ENCODE results near the gene LRCH4. TPM values are rescaled to one million over a fixed set of nuclear protein-coding genes. Genes with fewer than 3 reads are reported as not detected.
A peak's percentile ranks its signal among the peaks of the same experiment; 100 is the strongest.

Gene LRCH4
- total and polyA plus RNA-seq, 9 of the 15 experiments (the other 6 are each of a cell fraction or from before 2014, with no cell fraction given), result 0.06 to 63.3 (median 15.0) TPM

DNA sequence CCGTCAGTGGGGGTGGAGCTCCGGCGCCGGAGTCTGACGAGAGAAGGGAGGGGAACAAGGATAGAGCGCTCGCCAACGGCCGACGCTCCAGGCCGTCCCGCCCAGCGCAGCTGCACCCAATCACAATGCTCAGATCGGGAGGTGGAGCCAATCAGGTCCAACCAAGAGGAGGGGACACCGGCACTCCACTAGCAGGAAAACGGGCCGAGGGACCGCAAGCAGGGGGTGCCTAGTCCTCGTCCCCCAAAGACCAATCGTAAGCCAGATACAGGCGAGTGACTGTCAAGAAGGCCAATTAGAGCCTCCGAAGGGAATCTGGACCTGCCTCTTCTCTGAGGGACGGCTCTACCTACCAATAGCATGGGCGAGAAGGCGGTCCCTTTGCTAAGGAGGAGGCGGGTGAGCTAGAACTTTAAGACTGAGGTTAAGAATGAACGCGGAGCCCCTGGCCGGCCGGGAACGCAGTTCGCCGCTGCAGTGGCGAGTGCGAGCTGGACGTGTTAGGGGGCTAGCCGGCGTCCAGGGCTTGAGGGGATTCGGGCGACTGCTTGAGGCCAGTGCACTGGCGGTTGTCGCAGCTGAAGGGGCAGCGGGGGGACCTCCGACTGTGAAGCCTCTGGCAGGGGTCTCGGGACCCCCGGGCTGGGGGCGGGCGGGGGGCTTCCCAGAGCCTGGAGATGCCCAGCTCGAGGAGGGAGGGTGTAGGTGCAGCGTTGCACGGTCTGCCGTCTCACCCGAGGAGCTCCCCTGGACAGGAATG is 517 bp upstream of the LRCH4 start, which contains the start of gene FBXO24:
Gene FBXO24 (plus strand): TSS at position 63 of the 760 bp plus-strand sequence. CDS start 298 bp downstream, at position 361.
- Histone ChIP-seq H4K20me1 (replicated peaks; ENCODE audit: control insufficient read depth, insufficient read depth, low read length) (peaks cover 24% of the 10 kb centered on the region), H3K36me3 (ENCODE audit: control insufficient read depth, insufficient read depth, low read length) (peaks cover 28% of the 10 kb centered on the region), H3K79me2 (ENCODE audit: control insufficient read depth, insufficient read depth, low read length) (peaks cover 31% of the 10 kb centered on the region), H3K4me2 (ENCODE audit: insufficient read depth, low read length) (peak within 1 kb of the TSS; percentile 100), H3K27me3 (ENCODE audit: control insufficient read depth in 2 of 2, insufficient read depth in 2 of 2, low read length in 2 of 2) (no peaks in the 10 kb centered on the region), H3K9ac (ENCODE audit: insufficient read depth in 1 of 2, low read depth in 2 of 2, low read length in 2 of 2) (peak within 1 kb of the TSS; percentile 90 to 97), H3K4me3 (peak within 1 kb of the TSS; percentile 75), H3K9me1 (ENCODE audit: control insufficient read depth, insufficient read depth, low read length) (peaks cover 12% of the 10 kb centered on the region), H2AFZ (ENCODE audit: low read depth, low read length) (peak within 1 kb of the TSS; percentile 86), H3K4me1 (replicated peaks in 1 of 2; ENCODE audit: control insufficient read depth in 2 of 2, insufficient read depth in 2 of 2, low read length in 2 of 2) (peaks cover 26 to 66% of the 10 kb centered on the region in 2 experiments), H3K27ac (ENCODE audit: extremely low read depth, low read depth, low read length) (peak within 1 kb of the TSS; percentile 88), H3K9me3 (replicated peaks; ENCODE audit: control insufficient read depth, insufficient read depth, low read depth, low read length) (no peaks in the 10 kb centered on the region)
- WGBS (ENCODE audit: insufficient coverage, low coverage, missing lambda C conversion rate), result under 1% methylated on average over 53 of the region's 53 CpGs
- POLR2A ChIA-PET, result interaction anchor here (0.6 to 3.5 kb wide), 33 partner anchors 8 to 266 kb away, joined by 3 to 27 read pairs (median 5); partner anchors contain the start of genes AGFG2, GNB2, MEPCE and MOSPD3
- TSS peak; percentile 79 for BruUV-seq (replicated peaks)
- FAIRE-seq (peak; percentile 100), ATAC-seq (peak; percentile 94), DNase-seq (ENCODE audit: extremely low read depth in 1 of 4, low spot score in 3 of 4) (peak; percentile 99 to 100 (median 100))
- intact Hi-C loops (cut with micrococcal nuclease), result no loop called here
- in situ Hi-C loops (cut with MboI), result no loop called here
- CTCF ChIA-PET (ENCODE audit: low intra/inter-chr PET ratio), result interaction anchor here (0.6 to 1.1 kb wide), 2 partner anchors 105 to 491 kb away, joined by 3 to 4 read pairs; no protein-coding TSS in a partner anchor
- TF ChIP-seq CLOCK (CRISPR knock-in tag; IDR thresholded peaks at IDR 0.05; ENCODE audit: borderline replicate concordance) (no peak), ZNF551 (CRISPR knock-in tag; IDR thresholded peaks at IDR 0.05) (no peak), FUS (optimal IDR thresholded peaks at IDR 0.05; ENCODE audit: low read depth, low read length) (no peak), ZNF518B (CRISPR knock-in tag; IDR thresholded peaks at IDR 0.05) (no peak), EHMT2 (IDR thresholded peaks at IDR 0.05) (no peak), NCOA2 (IDR thresholded peaks at IDR 0.05; ENCODE audit: partially characterized antibody in 2 of 2) (no peak), MCM2 (IDR thresholded peaks at IDR 0.05; ENCODE audit: low read depth) (no peak), NFE2 (IDR thresholded peaks at IDR 0.05; ENCODE audit: low read depth) (0 out of 2 replicates have a peak, but pooled peaks have one; percentile 16), L3MBTL2 (IDR thresholded peaks at IDR 0.05) (peak; percentile 65; the same call in 1 of the 2 replicates), PKNOX1 (IDR thresholded peaks at IDR 0.05) (peak; percentile 100), CTCF (IDR thresholded peaks at IDR 0.05 in 2 of 3, conservative IDR thresholded peaks at IDR 0.05 in 1 of 3; ENCODE audit: insufficient read depth in 2 of 3, low read depth in 1 of 3, low read length in 3 of 3) (peak in 1 of 3 experiments; percentile 31; a peak in 1 of 6 replicates), RBFOX2 (IDR thresholded peaks at IDR 0.05; ENCODE audit: low read depth, low read length) (peak; percentile 76)

Measured in K562 (cell line).